NCI-H748 (cell line): Measurements from ENCODE around the gene NOP9.

ENCODE experiments used
- DNase-seq: peaks from one replicate; lab custom pipeline; 2025; ENCODE audit not compliant: unreplicated experiment; lab: John Stamatoyannopoulos, UW

Gene NOP9

DNA sequence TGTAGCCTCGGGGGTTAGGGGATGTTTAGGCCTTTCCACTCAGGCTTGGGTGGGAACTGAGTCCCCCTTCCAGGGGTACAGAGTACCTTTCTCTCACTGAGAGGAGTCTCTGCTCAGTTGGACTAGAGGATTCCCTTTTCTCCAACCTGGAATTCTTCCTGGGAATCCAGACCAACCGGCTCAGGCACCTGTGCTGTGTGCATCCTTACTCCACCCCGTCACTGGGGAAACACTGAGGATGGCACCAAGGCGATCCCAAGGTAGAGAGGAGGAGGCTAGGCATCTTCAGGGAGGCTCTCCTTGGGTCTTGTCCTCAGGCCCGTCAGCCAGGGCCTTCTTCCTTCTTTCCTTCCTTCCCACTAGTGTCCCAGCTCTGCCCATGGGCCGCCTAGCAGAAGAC, 35.8 kb upstream of the NOP9 start:
- DNase-seq: no peak

DNA sequence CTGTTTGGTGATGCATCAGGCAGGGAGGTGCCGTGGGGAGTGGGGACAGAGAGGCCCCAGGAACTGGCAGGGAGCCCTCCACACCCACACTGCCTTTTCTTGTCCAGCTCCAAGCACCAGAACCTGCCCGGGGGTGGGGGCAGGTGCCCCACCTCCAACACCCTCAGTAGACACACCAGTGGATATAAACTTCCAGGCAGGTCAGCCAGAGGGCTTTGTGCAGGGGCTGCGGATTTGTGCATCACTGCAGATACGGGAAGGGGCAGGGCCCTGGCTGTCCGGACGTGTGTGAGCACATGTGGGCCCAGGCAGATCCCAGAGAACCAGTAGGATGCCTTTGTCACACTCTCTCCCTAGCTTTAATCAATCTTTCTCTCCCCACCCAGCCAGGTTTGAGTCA, 35.4 kb upstream of the NOP9 start:
- DNase-seq: no peak

- no peak for DNase-seq
Measured at GRCh38 chr14:24266344-24267244, 33.1 kb upstream of the NOP9 start.

DNA sequence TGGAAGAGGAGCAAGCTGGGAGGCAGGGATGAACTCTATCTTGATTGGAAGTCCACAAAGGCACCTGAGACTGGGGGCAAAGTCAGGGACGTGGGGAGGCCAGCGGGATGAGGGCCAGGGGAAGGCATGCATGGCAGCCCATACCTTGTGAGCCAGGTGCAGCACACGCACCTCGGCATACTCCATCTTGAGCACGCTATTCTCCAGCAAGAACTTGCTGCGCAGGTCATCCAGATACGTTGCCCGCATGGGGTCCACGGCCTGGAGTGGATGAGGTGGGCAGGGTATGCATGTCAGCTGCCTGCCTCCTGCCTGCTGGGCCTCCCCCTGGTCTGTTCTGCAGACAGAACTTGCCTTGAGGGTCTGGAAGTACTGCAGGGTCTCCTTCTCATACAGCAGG, 32.1 kb upstream of the NOP9 start:
- no peak for DNase-seq

- DNase-seq: no peak
Measured at GRCh38 chr14:24268225-24268624, 31.4 kb upstream of the NOP9 start.

- no peak for DNase-seq
Measured at GRCh38 chr14:24269368-24269767, 30.3 kb upstream of the NOP9 start.

- no peak for DNase-seq
Measured at GRCh38 chr14:24269910-24270536, 29.6 kb upstream of the NOP9 start.

GRCh38 chr14:24270537-24271133, 29.0 kb upstream of the NOP9 start:
- peak; percentile 56 for DNase-seq

GRCh38 chr14:24271134-24271833, 28.4 kb upstream of the NOP9 start, which contains the start of gene RABGGTA:
Gene RABGGTA, minus strand, starts transcription at chr14:24271597. Its CDS starts 482 bp downstream, at chr14:24271115.
- peak; percentile 96 for DNase-seq

DNA sequence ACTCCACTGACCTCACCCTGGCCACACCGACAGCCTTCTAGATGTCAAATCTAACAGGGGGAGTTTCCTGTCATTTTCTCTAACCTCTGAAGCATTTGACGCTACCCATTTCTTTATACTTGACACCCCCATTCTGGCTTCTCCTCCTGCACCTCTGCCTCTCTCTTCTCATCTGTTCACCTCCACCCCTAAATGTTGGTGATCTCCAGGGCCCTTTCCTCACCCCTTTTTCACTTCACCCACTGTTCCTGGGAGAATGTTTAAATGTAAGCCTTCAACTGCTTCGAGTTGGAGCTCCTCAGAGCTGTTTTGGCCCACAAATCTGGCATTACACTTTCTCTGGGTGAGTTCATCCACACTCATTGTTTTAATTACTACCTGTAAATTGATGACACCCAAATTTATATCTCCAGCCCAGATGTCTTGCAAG, 27.8 kb upstream of the NOP9 start:
- no peak for DNase-seq

DNA sequence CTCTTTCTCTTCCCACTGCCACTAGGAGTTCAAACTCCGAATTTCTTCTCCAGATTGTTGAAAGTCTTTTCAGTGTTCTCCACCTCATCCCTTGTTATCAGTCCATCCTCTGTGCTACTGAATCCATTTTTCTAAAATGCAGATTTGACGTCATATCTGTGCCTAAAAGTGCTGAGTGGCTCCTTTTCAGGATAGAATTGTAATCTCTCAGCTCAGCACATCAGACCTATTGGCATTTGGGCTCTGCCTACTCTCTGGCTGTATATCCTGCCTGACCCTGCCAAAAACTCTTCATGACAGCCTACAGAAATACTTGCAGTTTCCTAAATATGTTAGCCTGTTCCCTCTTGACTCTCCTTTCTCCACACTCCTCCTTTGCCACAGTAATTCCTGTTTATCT, 27.2 kb upstream of the NOP9 start:
- no peak for DNase-seq

- peak; percentile 8 for DNase-seq
Measured at GRCh38 chr14:24273422-24273998, 26.1 kb upstream of the NOP9 start.

GRCh38 chr14:24274101-24274543, 25.5 kb upstream of the NOP9 start:
- no peak for DNase-seq

DNA sequence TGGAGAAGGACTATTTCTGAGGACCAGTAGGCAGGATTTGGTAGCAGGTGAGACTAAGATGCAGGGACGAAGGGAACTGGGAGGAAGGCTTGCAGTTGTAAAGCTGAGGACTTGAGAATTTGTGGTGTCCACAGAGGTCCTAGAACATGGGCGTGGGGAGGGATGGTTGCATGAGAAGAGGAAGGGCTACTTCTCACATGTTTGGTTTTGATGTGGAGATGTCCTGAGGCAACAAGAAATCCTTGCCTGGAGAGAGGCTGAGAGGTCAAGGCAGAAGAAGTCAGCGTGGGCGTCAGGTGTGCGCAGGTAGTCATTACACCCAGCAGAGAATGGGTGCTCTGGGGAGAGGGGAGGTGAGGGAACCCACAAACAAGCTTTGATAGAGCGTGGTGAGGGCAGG, 22.6 kb upstream of the NOP9 start:
- no peak for DNase-seq

- no peak for DNase-seq
Measured at GRCh38 chr14:24277606-24278321, 21.9 kb upstream of the NOP9 start.

GRCh38 chr14:24278424-24278823, 21.2 kb upstream of the NOP9 start:
- no peak for DNase-seq

DNA sequence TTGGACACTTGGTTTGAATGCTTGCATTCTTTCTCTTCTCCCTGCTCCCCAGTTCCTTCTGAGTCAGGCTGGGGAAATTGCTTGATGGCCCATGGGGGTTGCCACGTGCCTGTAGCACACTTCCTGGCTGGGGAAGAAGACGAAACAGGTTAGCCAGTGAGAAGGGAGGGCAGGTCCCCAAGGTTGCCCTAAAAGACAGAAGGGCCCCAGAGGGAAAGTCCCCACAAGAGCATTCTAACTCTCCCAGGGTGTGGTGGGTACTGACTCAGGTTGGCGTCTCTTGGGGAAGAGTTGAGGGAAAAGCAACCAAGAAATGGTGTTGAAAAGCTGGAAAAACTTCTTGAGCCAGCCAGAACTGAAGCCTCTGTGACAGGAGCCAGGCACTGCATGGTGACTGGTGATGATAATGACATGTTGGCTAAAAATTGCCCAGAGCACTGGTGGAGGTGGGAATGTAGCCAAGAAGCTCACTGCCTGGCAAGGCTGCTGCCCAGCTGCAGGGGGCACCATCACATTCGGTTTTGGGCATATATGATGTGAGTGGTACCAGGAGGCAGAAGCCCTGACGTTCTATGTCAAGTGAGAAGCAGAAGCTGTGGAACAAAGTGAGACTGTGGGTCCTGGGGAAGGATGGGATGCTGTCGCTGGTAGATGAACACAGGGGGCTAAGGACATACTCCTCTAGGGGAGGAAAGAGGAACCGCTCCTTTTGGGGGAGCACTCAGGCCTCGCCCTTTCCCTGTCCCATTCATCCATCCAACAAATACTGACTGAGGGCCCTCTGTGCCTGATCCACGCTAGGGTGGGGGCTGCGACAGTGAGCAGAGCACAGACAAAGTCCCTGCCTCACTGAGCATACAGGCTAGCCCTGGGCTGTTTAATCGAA, 20.1 kb upstream of the NOP9 start:
- peak; percentile 5 for DNase-seq

- no peak for DNase-seq
Measured at GRCh38 chr14:24280797-24281460, 18.7 kb upstream of the NOP9 start.

DNA sequence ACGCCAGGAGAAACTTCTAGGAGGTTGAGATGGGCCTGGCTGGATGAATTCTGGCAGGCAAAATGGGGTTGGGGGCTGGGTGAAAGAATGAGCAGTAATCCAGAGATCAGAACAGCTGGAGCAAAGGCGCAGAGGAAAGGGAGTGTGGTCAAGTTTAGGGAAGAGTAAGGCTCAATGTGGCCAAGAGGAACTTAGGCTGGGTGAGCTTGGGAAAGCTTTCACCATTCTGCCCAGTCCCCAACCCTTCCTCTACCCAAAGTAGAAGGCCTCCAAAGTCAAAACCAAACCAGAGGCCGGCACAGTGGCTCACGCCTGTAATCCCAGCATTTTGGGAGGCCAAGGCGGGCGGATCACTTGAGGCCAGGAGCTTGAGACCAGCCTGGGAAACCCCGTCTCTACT, 18.0 kb upstream of the NOP9 start:
- no peak for DNase-seq
